Neural cell (in vitro differentiated cells): Measurements from ENCODE around the gene LCE1F. TPM values are rescaled to one million over a fixed set of nuclear protein-coding genes. Genes with fewer than 3 reads are reported as not detected.

Source experiments
- H2AFZ ChIP-seq: fragments of 200-600, 300-800 bp; sonication (generic), shearing (Covaris generic); 2 replicates; pipeline ENCODE4 v1.6.0; 2014; ENCODE audit warnings: low read depth, mild to moderate bottlenecking, antibody characterized with exemption, low read length, moderate library complexity
- H3F3A ChIP-seq: fragments of 200-600 bp; shearing (Covaris generic); 2 replicates; pipeline ENCODE4 v1.6.1; 2016; ENCODE audit warnings: mild to moderate bottlenecking, moderate library complexity, mixed read lengths, antibody characterized with exemption, low read length; ENCODE audit not compliant: insufficient read depth, poor library complexity, severe bottlenecking
- H3K27ac ChIP-seq: fragments of 200-600, 300-800 bp; sonication (generic), shearing (Covaris generic); 2 replicates; pipeline ENCODE4 v1.5.1; 2014; ENCODE audit warnings: mild to moderate bottlenecking, low read length, moderate library complexity
- H3K27me3 ChIP-seq: fragments of 300-800, 200-600 bp; sonication (generic), shearing (Covaris generic); 2 replicates; pipeline ENCODE4 v1.6.0; 2014; ENCODE audit warnings: mild to moderate bottlenecking, low read depth, low read length, moderate library complexity; ENCODE audit not compliant: insufficient read depth
- H3K36me3 ChIP-seq: fragments of 300-800, 200-600 bp; sonication (generic), shearing (Covaris generic); 2 replicates; pipeline ENCODE4 v1.5.1; 2014; ENCODE audit warnings: mild to moderate bottlenecking, antibody characterized with exemption, low read length, moderate library complexity; ENCODE audit not compliant: insufficient read depth
- H3K4me2 ChIP-seq: fragments of 300-800, 200-600 bp; sonication (generic), shearing (Covaris generic); 2 replicates; pipeline ENCODE4 v1.6.0; 2014; ENCODE audit warnings: mild to moderate bottlenecking, low read length
- H3K4me3 ChIP-seq: fragments of 300-800, 200-600 bp; sonication (generic), shearing (Covaris generic); 2 replicates; pipeline ENCODE4 v1.5.1; 2014; ENCODE audit warnings: mild to moderate bottlenecking, low read length, moderate library complexity
- H3K79me2 ChIP-seq: fragments of 200-600 bp; shearing (Covaris generic); replicated peaks from 2 replicates; pipeline ENCODE4 v1.6.0; 2014; ENCODE audit warnings: mild to moderate bottlenecking, low read length, moderate library complexity; ENCODE audit not compliant: insufficient read depth
- H3K9ac ChIP-seq: fragments of 300-800, 200-600 bp; sonication (generic), shearing (Covaris generic); 2 replicates; pipeline ENCODE4 v1.6.1; 2016; ENCODE audit warnings: mild to moderate bottlenecking, low read length, mixed read lengths
- H3K9me2 ChIP-seq: fragments of 200-600 bp; shearing (Covaris generic); 2 replicates; pipeline ENCODE4 v1.6.1; 2016; ENCODE audit warnings: mild to moderate bottlenecking, low read length, mixed read lengths; ENCODE audit not compliant: insufficient read depth
- H3K9me3 ChIP-seq: fragments of 200-600, 300-800 bp; sonication (generic), shearing (Covaris generic); 2 replicates; pipeline ENCODE4 v1.6.1; 2016; ENCODE audit warnings: mild to moderate bottlenecking, mixed run types, low read length, moderate library complexity, mixed read lengths
- H4K20me1 ChIP-seq: fragments of 200-600 bp; shearing (Covaris generic); 2 replicates; pipeline ENCODE4 v1.6.1; 2016; ENCODE audit warnings: mild to moderate bottlenecking, mixed run types; ENCODE audit not compliant: insufficient read depth
- CTCF ChIP-seq: fragments of 450-650 bp; IDR thresholded peaks from 2 replicates; pipeline ENCODE4 v1.5.1; 2014; ENCODE audit warnings: antibody characterized with exemption, mild to moderate bottlenecking, moderate library complexity; ENCODE audit not compliant: poor library complexity, severe bottlenecking
- EP300 ChIP-seq: fragments of 450-650 bp; conservative IDR thresholded peaks from 2 replicates; pipeline ENCODE4 v1.6.1; 2014; ENCODE audit warnings: antibody characterized with exemption, mild to moderate bottlenecking, moderate library complexity; ENCODE audit not compliant: poor library complexity, severe bottlenecking
- EZH2 ChIP-seq: fragments of 200-600, 300-800 bp; shearing (Covaris generic), sonication (generic); IDR thresholded peaks from 2 replicates; pipeline ENCODE4 v1.6.1; 2014; ENCODE audit warnings: antibody characterized with exemption, low read length, borderline replicate concordance, mild to moderate bottlenecking; ENCODE audit not compliant: insufficient read depth, poor library complexity, severe bottlenecking
- MXI1 ChIP-seq: fragments of 450-650 bp; conservative IDR thresholded peaks from 2 replicates; pipeline ENCODE4 v1.6.1; 2014; ENCODE audit warnings: antibody characterized with exemption, mild to moderate bottlenecking; ENCODE audit not compliant: poor library complexity, severe bottlenecking
- POLR2AphosphoS5 ChIP-seq: IDR thresholded peaks from 2 replicates; pipeline ENCODE4 v1.6.1; 2012
- RAD21 ChIP-seq: fragments of 450-650 bp; conservative IDR thresholded peaks from 2 replicates; pipeline ENCODE4 v1.6.1; 2014; ENCODE audit warnings: antibody characterized with exemption, mild to moderate bottlenecking, moderate library complexity
- REST ChIP-seq: IDR thresholded peaks from 2 replicates; pipeline ENCODE4 v1.6.1; 2012; ENCODE audit warnings: borderline replicate concordance
- SMC3 ChIP-seq: fragments of 450-650 bp; conservative IDR thresholded peaks from 2 replicates; pipeline ENCODE4 v1.6.1; 2014; ENCODE audit warnings: antibody characterized with exemption, mild to moderate bottlenecking, moderate library complexity; ENCODE audit not compliant: poor library complexity
- TAF1 ChIP-seq: IDR thresholded peaks from 2 replicates; pipeline ENCODE4 v1.6.1; 2012; ENCODE audit warnings: low read depth
- polyA minus RNA-seq: library from RNA; depleted of rRNA, polyadenylated mRNA; stranded (reverse); fragments of >200 nt; gene quantifications from 2 replicates; pipeline ENCODE4 v1.2.3, GENCODE V29; 2014
- polyA plus RNA-seq: library from polyadenylated mRNA; depleted of rRNA; stranded (reverse); fragments of >200 nt; gene quantifications from 2 replicates; pipeline ENCODE4 v1.2.3, GENCODE V29; 2014

The LCE1F gene
- polyA plus RNA-seq, result not detected in 2 replicates
- polyA minus RNA-seq, result not detected in 2 replicates

- no peak within 1 kb of the TSS for H2AFZ ChIP-seq
- no peaks in the 10 kb centered on the region for H4K20me1 ChIP-seq
- H3K9me2 ChIP-seq, result no peaks in the 10 kb centered on the region
- TF ChIP-seq EZH2 (no peak), SMC3 (no peak)
- H3K9me3 ChIP-seq, result no peaks in the 10 kb centered on the region
- no peak within 1 kb of the TSS for H3K9ac ChIP-seq
- H3K36me3 ChIP-seq, result no peaks in the 10 kb centered on the region
- no peak within 1 kb of the TSS for H3K4me2 ChIP-seq
- no peaks in the 10 kb centered on the region for H3K27me3 ChIP-seq
- H3F3A ChIP-seq, result no peaks in the 10 kb centered on the region
- no peak within 1 kb of the TSS for H3K4me3 ChIP-seq
- H3K27ac ChIP-seq, result no peak within 1 kb of the TSS
- H3K79me2 ChIP-seq, result no peaks in the 10 kb centered on the region
Observed at GRCh38 chr1:152774875-152775274, at the start of gene LCE1F. TSS of gene LCE1F (plus strand) at chr1:152775140. CDS start at chr1:152776372, 1,232 bp downstream.

GRCh38 chr1:152725261-152725660 is 49.7 kb upstream of the LCE1F start:
- Histone ChIP-seq H3K79me2 (no peaks in the 10 kb centered on the region), H3K4me3 (no peak overlapping the region), H3K27ac (no peak overlapping the region), H3K4me2 (no peak overlapping the region), H3K36me3 (no peaks in the 10 kb centered on the region), H3K27me3 (no peaks in the 10 kb centered on the region), H2AFZ (no peak overlapping the region), H3K9me2 (no peaks in the 10 kb centered on the region), H3F3A (no peaks in the 10 kb centered on the region), H3K9me3 (peaks cover 7% of the 10 kb centered on the region), H4K20me1 (no peaks in the 10 kb centered on the region), H3K9ac (no peak overlapping the region)
- TF ChIP-seq CTCF (no peak), REST (no peak), SMC3 (no peak), RAD21 (no peak), MXI1 (no peak), POLR2AphosphoS5 (no peak), EZH2 (no peak)

GRCh38 chr1:152728986-152729385 is 46.0 kb upstream of the LCE1F start:
- H4K20me1 ChIP-seq, result no peaks in the 10 kb centered on the region
- no peaks in the 10 kb centered on the region for H3F3A ChIP-seq
- H3K79me2 ChIP-seq, result no peaks in the 10 kb centered on the region
- no peak overlapping the region for H3K27ac ChIP-seq
- H3K27me3 ChIP-seq, result no peaks in the 10 kb centered on the region
- H3K4me2 ChIP-seq, result no peak overlapping the region
- H2AFZ ChIP-seq, result no peak overlapping the region
- no peaks in the 10 kb centered on the region for H3K36me3 ChIP-seq
- no peaks in the 10 kb centered on the region for H3K9me2 ChIP-seq
- no peaks in the 10 kb centered on the region for H3K9me3 ChIP-seq
- no peak overlapping the region for H3K4me3 ChIP-seq
- no peak overlapping the region for H3K9ac ChIP-seq
- TF ChIP-seq CTCF (no peak), MXI1 (no peak), TAF1 (no peak), REST (no peak), SMC3 (no peak), POLR2AphosphoS5 (no peak), EP300 (no peak), RAD21 (no peak), EZH2 (no peak)
